ENCODE data around the gene CD84.
"Not testable (repeated sequence)": the region's sequence is repeated elsewhere in the genome, so short reads cannot be mapped to it uniquely, and the experiment has no call there.

The CD84 gene

GRCh38 chr1:160576390-160576789 lies 2.9 kb downstream of the CD84 start:
- no peak overlapping the region for H3K4me3 ChIP-seq (ENCODE audit: low read depth, low read length)

- H3K4me3 ChIP-seq (ENCODE audit: low read depth, low read length), result no peak overlapping the region
Measured at GRCh38 chr1:160575112-160575664, 4.1 kb downstream of the CD84 start.

GRCh38 chr1:160570840-160571239 lies 8.5 kb downstream of the CD84 start:
- H3K4me3 ChIP-seq (ENCODE audit: low read depth, low read length), result no peak overlapping the region

- no peak overlapping the region for H3K4me3 ChIP-seq (ENCODE audit: low read depth, low read length)
Measured at GRCh38 chr1:160569806-160570205, 9.5 kb downstream of the CD84 start.

- no peak overlapping the region for H3K4me3 ChIP-seq (ENCODE audit: low read depth, low read length)
Measured at GRCh38 chr1:160567858-160568682, 11.2 kb downstream of the CD84 start.

GRCh38 chr1:160567341-160567740 lies 12.0 kb downstream of the CD84 start:
- no peak overlapping the region for H3K4me3 ChIP-seq (ENCODE audit: low read depth, low read length)

GRCh38 chr1:160565564-160565963 lies 13.7 kb downstream of the CD84 start:
- H3K4me3 ChIP-seq (ENCODE audit: low read depth, low read length), result no peak overlapping the region

GRCh38 chr1:160563230-160563629 lies 16.1 kb downstream of the CD84 start:
- not testable (repeated sequence) for H3K4me3 ChIP-seq (ENCODE audit: low read depth, low read length)

- H3K4me3 ChIP-seq (ENCODE audit: low read depth, low read length), result not testable (repeated sequence)
Measured at GRCh38 chr1:160562745-160563144, 16.6 kb downstream of the CD84 start.

- no peak overlapping the region for H3K4me3 ChIP-seq (ENCODE audit: low read depth, low read length)
Measured at GRCh38 chr1:160560806-160561205, 18.5 kb downstream of the CD84 start.

- H3K4me3 ChIP-seq (ENCODE audit: low read depth, low read length), result no peak overlapping the region
Measured at GRCh38 chr1:160560045-160560705, 19.1 kb downstream of the CD84 start.

- H3K4me3 ChIP-seq (ENCODE audit: low read depth, low read length), result not testable (repeated sequence)
Measured at GRCh38 chr1:160559437-160559836, 19.9 kb downstream of the CD84 start.

GRCh38 chr1:160558660-160559380 lies 20.5 kb downstream of the CD84 start:
- H3K4me3 ChIP-seq (ENCODE audit: low read depth, low read length), result no peak overlapping the region

GRCh38 chr1:160553778-160554177 lies 25.5 kb downstream of the CD84 start:
- H3K4me3 ChIP-seq (ENCODE audit: low read depth, low read length), result no peak overlapping the region

- H3K4me3 ChIP-seq (ENCODE audit: low read depth, low read length), result no peak overlapping the region
Measured at GRCh38 chr1:160552425-160552824, 26.9 kb downstream of the CD84 start.

- no peak overlapping the region for H3K4me3 ChIP-seq (ENCODE audit: low read depth, low read length)
Measured at GRCh38 chr1:160550572-160551034, 28.7 kb downstream of the CD84 start.

GRCh38 chr1:160549665-160550006 lies 29.7 kb downstream of the CD84 start:
- no peak overlapping the region for H3K4me3 ChIP-seq (ENCODE audit: low read depth, low read length)

GRCh38 chr1:160548960-160549664 lies 30.2 kb downstream of the CD84 start:
- no peak overlapping the region for H3K4me3 ChIP-seq (ENCODE audit: low read depth, low read length)

- no peak overlapping the region for H3K4me3 ChIP-seq (ENCODE audit: low read depth, low read length)
Measured at GRCh38 chr1:160548183-160548582, 31.1 kb downstream of the CD84 start.

GRCh38 chr1:160547422-160547821 lies 31.9 kb downstream of the CD84 start:
- H3K4me3 ChIP-seq (ENCODE audit: low read depth, low read length), result no peak overlapping the region

GRCh38 chr1:160546942-160547341 lies 32.4 kb downstream of the CD84 start:
- no peak overlapping the region for H3K4me3 ChIP-seq (ENCODE audit: low read depth, low read length)

Measured in iPS-11a (cell line).